OCI-LY7 (cell line): ENCODE measurements around the gene AMMECR1. TPM values are rescaled to one million over a fixed set of nuclear protein-coding genes. Genes with fewer than 3 reads are reported as not detected.

ENCODE experiments used
- BruUV-seq: library from RNA; stranded (reverse); fragments of 400-500 nt; replicated peaks from 2 replicates; lab custom pipeline; 2021; lab: Mats Ljungman, UMichigan
- CTCF ChIA-PET: fragments of 300-600 bp; sonication (Branson Sonifier 250); formaldehyde crosslinking; loops from one replicate; lab custom pipeline; 2022; ENCODE audit warnings: antibody characterized with exemption; ENCODE audit not compliant: unreplicated experiment; lab: Charles Lee
- POLR2A ChIA-PET: fragments of 300-600 bp; sonication (Branson Sonifier 250); formaldehyde crosslinking; loops from one replicate; lab custom pipeline; 2022; ENCODE audit warnings: antibody characterized with exemption; lab: Charles Lee
- DNase-seq: peaks from one replicate; pipeline ENCODE4 v3.0.0-alpha.2; 2015; ENCODE audit warnings: low spot score
- H2AFZ ChIP-seq: fragments of 200-600 bp; sonication (generic), shearing (Covaris generic); 2 replicates; pipeline ENCODE4 v1.6.1; 2014; ENCODE audit warnings: mild to moderate bottlenecking, antibody characterized with exemption, low read length, moderate library complexity
- H3K27ac ChIP-seq: fragments of 200-600 bp; sonication (generic); 2 replicates; pipeline ENCODE4 v1.5.1; 2014; ENCODE audit warnings: mixed run types, low read depth, mild to moderate bottlenecking, moderate library complexity, low read length, inconsistent platforms; ENCODE audit not compliant: poor library complexity, severe bottlenecking
- H3K36me3 ChIP-seq: fragments of 200-600 bp; sonication (generic); 2 replicates; pipeline ENCODE4 v1.6.1; 2014; ENCODE audit warnings: mild to moderate bottlenecking, antibody characterized with exemption, low read length, moderate library complexity, mixed read lengths; ENCODE audit not compliant: insufficient read depth
- H3K4me1 ChIP-seq: fragments of 200-600 bp; sonication (generic); 2 replicates; pipeline ENCODE4 v1.5.1; 2014; ENCODE audit warnings: mild to moderate bottlenecking, low read length; ENCODE audit not compliant: insufficient read depth, poor library complexity, severe bottlenecking
- H3K4me2 ChIP-seq: fragments of 200-600 bp; sonication (generic); 2 replicates; pipeline ENCODE4 v1.6.1; 2014; ENCODE audit warnings: mild to moderate bottlenecking, low read length
- H3K4me3 ChIP-seq: fragments of 200-600 bp; sonication (generic); 2 replicates; pipeline ENCODE4 v1.5.1; 2014; ENCODE audit warnings: mild to moderate bottlenecking, low read depth, low read length; ENCODE audit not compliant: poor library complexity, severe bottlenecking
- H3K79me2 ChIP-seq: fragments of 200-600 bp; sonication (generic); 2 replicates; pipeline ENCODE4 v1.6.1; 2016; ENCODE audit warnings: low read depth, mild to moderate bottlenecking, low read length, moderate library complexity, mixed read lengths; ENCODE audit not compliant: insufficient read depth
- H3K9me2 ChIP-seq: fragments of 200-600 bp; sonication (generic); 2 replicates; pipeline ENCODE4 v1.6.1; 2016; ENCODE audit warnings: mild to moderate bottlenecking, low read length, mixed read lengths; ENCODE audit not compliant: insufficient read depth
- H3K9me3 ChIP-seq: fragments of 200-600 bp; sonication (generic); 2 replicates; pipeline ENCODE4 v1.6.1; 2014; ENCODE audit warnings: mild to moderate bottlenecking, mixed run types, low read length, mixed read lengths
- H4K20me1 ChIP-seq: fragments of 200-600 bp; sonication (generic); 2 replicates; pipeline ENCODE4 v1.6.1; 2014; ENCODE audit warnings: mild to moderate bottlenecking, antibody characterized with exemption, low read length, moderate library complexity, mixed read lengths; ENCODE audit not compliant: insufficient read depth
- CTCF ChIP-seq: fragments of 200-600 bp; sonication (generic); conservative IDR thresholded peaks from 2 replicates; pipeline ENCODE4 v1.5.1; 2014; ENCODE audit warnings: mild to moderate bottlenecking, antibody characterized with exemption, low read length, moderate library complexity, mixed read lengths
- EZH2phosphoT487 ChIP-seq: fragments of 200-600 bp; sonication (generic); IDR thresholded peaks from 2 replicates; pipeline ENCODE4 v1.6.1; 2018; ENCODE audit warnings: low read depth, borderline replicate concordance, mild to moderate bottlenecking, mixed run types, antibody characterized with exemption, low read length, moderate library complexity, mixed read lengths
- intact Hi-C: fragments of 100-400 bp; cut with micrococcal nuclease; formaldehyde crosslinking; loops from one replicate; pipeline ENCODE4 v1.10.0; 2022; ENCODE audit not compliant: unreplicated experiment
- total RNA-seq, 2 experiments: library from RNA; depleted of rRNA in 1 of 2; stranded (reverse); fragments of >200 nt in 1 of 2; shearing (Covaris generic) in 1 of 2; gene quantifications; 2 replicates each; pipeline ENCODE4 v1.2.3, GENCODE V29; 2014 to 2022

AMMECR1 gene
- total RNA-seq, 2 experiments from 2014 or later, result 19.1 to 32.3 TPM

- ChIA-PET CTCF (no interaction called here), POLR2A (interaction anchor here (0.7 kb wide), 1 partner anchor 27 kb away, joined by 3 read pairs; no protein-coding TSS in a partner anchor)
- TF ChIP-seq CTCF (no peak), EZH2phosphoT487 (no peak)
- H3K4me2 ChIP-seq, result no peak overlapping the region
- BruUV-seq, result no TSS peak
- H3K27ac ChIP-seq, result no peak overlapping the region
- no peak for DNase-seq
- H4K20me1 ChIP-seq, result no peaks in the 10 kb centered on the region
- H3K4me1 ChIP-seq, result no peaks in the 10 kb centered on the region
- no peaks in the 10 kb centered on the region for H3K9me3 ChIP-seq
- no peaks in the 10 kb centered on the region for H3K9me2 ChIP-seq
- no peaks in the 10 kb centered on the region for H3K79me2 ChIP-seq
- H3K36me3 ChIP-seq, result no peaks in the 10 kb centered on the region
- intact Hi-C loops, result no loop called here
- no peak overlapping the region for H3K4me3 ChIP-seq
- no peak overlapping the region for H2AFZ ChIP-seq
Observed at GRCh38 chrX:110214684-110215083, 103.2 kb downstream of the AMMECR1 start.

- Histone ChIP-seq H3K4me1 (no peaks in the 10 kb centered on the region), H3K27ac (no peak overlapping the region), H3K36me3 (no peaks in the 10 kb centered on the region), H3K4me3 (no peak overlapping the region), H4K20me1 (no peaks in the 10 kb centered on the region), H2AFZ (no peak overlapping the region), H3K4me2 (no peak overlapping the region), H3K9me3 (no peaks in the 10 kb centered on the region), H3K79me2 (no peaks in the 10 kb centered on the region), H3K9me2 (no peaks in the 10 kb centered on the region)
- TF ChIP-seq EZH2phosphoT487, result no peak
- no peak for TF ChIP-seq CTCF
- DNase-seq, result no peak
- intact Hi-C loops, result no loop called here
- POLR2A ChIA-PET, result no interaction called here
- no TSS peak for BruUV-seq
- CTCF ChIA-PET, result no interaction called here
Observed at GRCh38 chrX:110213183-110213582, 104.7 kb downstream of the AMMECR1 start.

- intact Hi-C loops, result no loop called here
- Histone ChIP-seq H4K20me1 (no peaks in the 10 kb centered on the region), H3K9me2 (no peaks in the 10 kb centered on the region), H3K4me1 (no peaks in the 10 kb centered on the region), H3K27ac (no peak overlapping the region), H3K9me3 (no peaks in the 10 kb centered on the region), H3K36me3 (no peaks in the 10 kb centered on the region), H3K4me2 (no peak overlapping the region), H3K4me3 (no peak overlapping the region), H3K79me2 (no peaks in the 10 kb centered on the region), H2AFZ (no peak overlapping the region)
- ChIA-PET CTCF (no interaction called here), POLR2A (no interaction called here)
- no peak for DNase-seq
- TF ChIP-seq EZH2phosphoT487 (no peak), CTCF (peak; percentile 38; the same call in 1 of the 2 replicates)
- no TSS peak for BruUV-seq
Observed at GRCh38 chrX:110212299-110212698, 105.6 kb downstream of the AMMECR1 start.
